ENCODE measurements around the gene ZFP36. TPM values are rescaled to one million over a fixed set of nuclear protein-coding genes. Genes with fewer than 3 reads are reported as not detected.

The ZFP36 gene
- total RNA-seq, 1 donor from 2014 or later, result 21.6 TPM

DNA sequence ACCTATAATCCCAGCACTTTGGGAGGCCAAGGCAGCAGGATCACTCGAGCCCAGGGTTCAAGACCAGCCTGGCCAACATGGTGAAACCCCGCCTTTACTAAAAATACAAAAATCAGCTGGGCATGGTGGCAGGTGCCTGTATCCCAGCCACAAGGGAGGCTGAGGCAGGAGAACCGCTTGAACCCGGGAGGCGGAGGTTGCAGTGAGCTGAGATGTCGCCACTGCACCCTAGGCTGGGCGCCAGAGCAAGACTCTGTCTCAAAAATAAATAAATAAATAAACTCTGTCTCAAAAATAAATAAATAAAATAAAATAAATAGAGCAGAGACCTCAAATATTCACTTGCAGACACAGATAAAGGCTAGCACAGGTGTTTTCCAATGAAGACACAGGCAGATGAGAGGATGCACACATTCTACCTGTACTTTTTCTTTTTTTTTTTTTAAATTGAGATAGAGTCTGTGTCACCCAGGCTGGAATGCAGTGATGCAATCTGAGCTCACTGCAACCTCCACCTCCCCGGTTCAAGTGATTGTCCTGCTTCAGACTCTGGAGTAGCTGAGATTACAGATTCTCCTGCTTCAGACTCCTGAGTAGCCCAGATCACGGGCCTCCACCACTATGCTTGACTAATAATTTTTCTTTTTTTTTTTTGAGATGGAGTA, 31.8 kb downstream of the ZFP36 start:
- Mint-ChIP-seq H3K36me3 (ENCODE audit: low read depth, unreplicated experiment) (peaks cover 5% of the 10 kb centered on the region), H3K4me1 (ENCODE audit: low read depth, unreplicated experiment) (peaks cover 14% of the 10 kb centered on the region), H3K27ac (ENCODE audit: unreplicated experiment) (peak overlapping the region; percentile 58), H3K9me3 (ENCODE audit: unreplicated experiment) (no peaks in the 10 kb centered on the region), H3K4me3 (ENCODE audit: unreplicated experiment) (no peak overlapping the region), H3K27me3 (ENCODE audit: low read depth, unreplicated experiment) (no peaks in the 10 kb centered on the region)
- TF ChIP-seq, protein P1, sequence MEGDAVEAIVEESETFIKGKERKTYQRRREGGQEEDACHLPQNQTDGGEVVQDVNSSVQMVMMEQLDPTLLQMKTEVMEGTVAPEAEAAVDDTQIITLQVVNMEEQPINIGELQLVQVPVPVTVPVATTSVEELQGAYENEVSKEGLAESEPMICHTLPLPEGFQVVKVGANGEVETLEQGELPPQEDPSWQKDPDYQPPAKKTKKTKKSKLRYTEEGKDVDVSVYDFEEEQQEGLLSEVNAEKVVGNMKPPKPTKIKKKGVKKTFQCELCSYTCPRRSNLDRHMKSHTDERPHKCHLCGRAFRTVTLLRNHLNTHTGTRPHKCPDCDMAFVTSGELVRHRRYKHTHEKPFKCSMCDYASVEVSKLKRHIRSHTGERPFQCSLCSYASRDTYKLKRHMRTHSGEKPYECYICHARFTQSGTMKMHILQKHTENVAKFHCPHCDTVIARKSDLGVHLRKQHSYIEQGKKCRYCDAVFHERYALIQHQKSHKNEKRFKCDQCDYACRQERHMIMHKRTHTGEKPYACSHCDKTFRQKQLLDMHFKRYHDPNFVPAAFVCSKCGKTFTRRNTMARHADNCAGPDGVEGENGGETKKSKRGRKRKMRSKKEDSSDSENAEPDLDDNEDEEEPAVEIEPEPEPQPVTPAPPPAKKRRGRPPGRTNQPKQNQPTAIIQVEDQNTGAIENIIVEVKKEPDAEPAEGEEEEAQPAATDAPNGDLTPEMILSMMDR (IDR thresholded peaks at IDR 0.05; ENCODE audit: insufficient read depth, low read depth, low read length), result no peak
- no peak for TF ChIP-seq EZH2 (IDR thresholded peaks at IDR 0.05; ENCODE audit: insufficient read depth, low read length)
- no peak for FAIRE-seq
- Histone ChIP-seq H4K20me1 (ENCODE audit: insufficient read depth, low read length) (peaks cover 21% of the 10 kb centered on the region), H3K9ac (ENCODE audit: low read length) (no peak overlapping the region), H3K4me2 (ENCODE audit: low read length) (no peak overlapping the region), H3K79me2 (ENCODE audit: insufficient read depth, low read length) (peaks cover 28% of the 10 kb centered on the region), H3K4me1 (ENCODE audit: insufficient read depth, low read length) (peaks cover 17% of the 10 kb centered on the region), H3K36me3 (ENCODE audit: insufficient read depth, low read length) (peaks cover 14% of the 10 kb centered on the region), H3K4me3 (ENCODE audit: insufficient read depth, low read depth, low read length) (no peak overlapping the region), H3K27ac (ENCODE audit: low read depth, low read length) (no peak overlapping the region), H3K27me3 (ENCODE audit: insufficient read depth, low read length) (no peaks in the 10 kb centered on the region), H2AFZ (ENCODE audit: low read depth, low read length) (no peak overlapping the region), H3K9me3 (ENCODE audit: insufficient read depth, low read depth, low read length) (no peaks in the 10 kb centered on the region)
- DNase-seq (ENCODE audit: low read depth), result no peak

DNA sequence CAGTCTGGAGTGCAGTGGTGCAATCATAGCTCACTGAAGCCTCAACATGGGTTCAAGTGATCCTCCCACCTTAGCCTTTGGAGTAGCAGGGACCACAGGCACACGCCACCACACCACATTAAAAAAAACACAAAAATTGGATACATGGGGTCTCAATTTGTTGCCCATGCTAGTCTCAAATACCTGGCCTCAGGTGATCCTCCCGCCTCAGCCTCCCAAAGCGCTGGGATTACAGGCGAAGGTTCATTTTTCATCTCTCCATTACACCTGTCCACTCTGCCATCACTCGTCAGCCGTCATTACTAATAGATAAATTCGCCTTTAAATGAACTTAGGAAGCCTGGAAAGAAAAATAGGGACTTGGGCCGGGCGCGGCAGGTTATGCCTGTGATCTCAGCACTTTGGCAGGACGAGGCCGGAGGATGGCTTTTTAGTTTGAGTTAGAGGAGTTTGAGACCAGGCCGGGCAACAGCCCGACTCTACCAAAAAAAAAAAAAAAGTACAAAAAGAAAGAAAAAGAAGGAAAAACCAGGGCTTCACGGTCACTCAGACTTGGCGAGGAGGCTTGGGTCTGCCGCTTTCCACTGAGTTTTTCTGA, 38.0 kb downstream of the ZFP36 start:
- Histone ChIP-seq H3K4me1 (ENCODE audit: insufficient read depth, low read length) (peaks cover 27% of the 10 kb centered on the region), H3K27ac (ENCODE audit: low read depth, low read length) (peak overlapping the region; percentile 96), H3K9me3 (ENCODE audit: insufficient read depth, low read depth, low read length) (no peaks in the 10 kb centered on the region), H4K20me1 (ENCODE audit: insufficient read depth, low read length) (peaks cover 36% of the 10 kb centered on the region), H2AFZ (ENCODE audit: low read depth, low read length) (peak overlapping the region; percentile 50), H3K36me3 (ENCODE audit: insufficient read depth, low read length) (no peaks in the 10 kb centered on the region), H3K79me2 (ENCODE audit: insufficient read depth, low read length) (peaks cover 54% of the 10 kb centered on the region), H3K4me2 (ENCODE audit: low read length) (peak overlapping the region; percentile 94), H3K9ac (ENCODE audit: low read length) (peak overlapping the region; percentile 99), H3K4me3 (ENCODE audit: insufficient read depth, low read depth, low read length) (peak overlapping the region; percentile 94), H3K27me3 (ENCODE audit: insufficient read depth, low read length) (no peaks in the 10 kb centered on the region)
- Mint-ChIP-seq H3K9me3 (ENCODE audit: unreplicated experiment) (no peaks in the 10 kb centered on the region), H3K27me3 (ENCODE audit: low read depth, unreplicated experiment) (no peaks in the 10 kb centered on the region), H3K36me3 (ENCODE audit: low read depth, unreplicated experiment) (peaks cover 8% of the 10 kb centered on the region), H3K4me1 (ENCODE audit: low read depth, unreplicated experiment) (peaks cover 23% of the 10 kb centered on the region), H3K4me3 (ENCODE audit: unreplicated experiment) (peak overlapping the region; percentile 100), H3K27ac (ENCODE audit: unreplicated experiment) (peak overlapping the region; percentile 100)
- DNase-seq (ENCODE audit: low read depth) (peak; percentile 23), FAIRE-seq (no peak)
- TF ChIP-seq, protein P1 (IDR thresholded peaks at IDR 0.05; ENCODE audit: insufficient read depth, low read depth, low read length), result no peak
- TF ChIP-seq EZH2 (IDR thresholded peaks at IDR 0.05; ENCODE audit: insufficient read depth, low read length), result no peak
